Activated naive CD8-positive, alpha-beta T cell treated with anti-CD3 and anti-CD28 coated beads, Interleukin-2, amount 50 U/mL, for 16 hours (primary cell): Measurements from ENCODE around the gene SLC17A4.
"Not testable (repeated sequence)": the region's sequence is repeated elsewhere in the genome, so short reads cannot be mapped to it uniquely, and the experiment has no call there.

Experiments used
- DNase-seq: peaks from one replicate; pipeline ENCODE4 v3.0.0-alpha.2; 2020; ENCODE audit warnings: low read depth, low spot score

The SLC17A4 gene

GRCh38 chr6:25748601-25749517 lies 5.7 kb upstream of the SLC17A4 start:
- not testable (repeated sequence) for DNase-seq

- no peak for DNase-seq
Observed at GRCh38 chr6:25749837-25750236, 4.7 kb upstream of the SLC17A4 start.

GRCh38 chr6:25750906-25751305 lies 3.6 kb upstream of the SLC17A4 start:
- DNase-seq, result no peak

- DNase-seq, result no peak
Observed at GRCh38 chr6:25753079-25753478, 1.5 kb upstream of the SLC17A4 start.

GRCh38 chr6:25755483-25755882 lies 941 bp downstream of the SLC17A4 start:
- no peak for DNase-seq

GRCh38 chr6:25756382-25757363 lies 2.1 kb downstream of the SLC17A4 start:
- DNase-seq, result no peak

- DNase-seq, result no peak
Observed at GRCh38 chr6:25757936-25758642, 3.5 kb downstream of the SLC17A4 start.

GRCh38 chr6:25764611-25765010 lies 10.1 kb downstream of the SLC17A4 start:
- no peak for DNase-seq

- no peak for DNase-seq
Observed at GRCh38 chr6:25768566-25768965, 14.0 kb downstream of the SLC17A4 start.

- DNase-seq, result no peak
Observed at GRCh38 chr6:25769983-25770382, 15.4 kb downstream of the SLC17A4 start.

- no peak for DNase-seq
Observed at GRCh38 chr6:25774120-25774715, 19.7 kb downstream of the SLC17A4 start.

GRCh38 chr6:25777031-25777430 lies 22.5 kb downstream of the SLC17A4 start:
- no peak for DNase-seq

GRCh38 chr6:25777856-25778649 lies 23.5 kb downstream of the SLC17A4 start:
- no peak for DNase-seq

GRCh38 chr6:25781134-25781533 lies 26.6 kb downstream of the SLC17A4 start:
- no peak for DNase-seq

GRCh38 chr6:25787428-25787827 lies 32.9 kb downstream of the SLC17A4 start:
- DNase-seq, result no peak

GRCh38 chr6:25788305-25788922 lies 33.9 kb downstream of the SLC17A4 start:
- DNase-seq, result peak; percentile 2

GRCh38 chr6:25789475-25789874 lies 34.9 kb downstream of the SLC17A4 start:
- DNase-seq, result no peak

GRCh38 chr6:25792016-25792415 lies 37.5 kb downstream of the SLC17A4 start:
- DNase-seq, result no peak

GRCh38 chr6:25793970-25794369 lies 39.4 kb downstream of the SLC17A4 start:
- DNase-seq, result no peak

- DNase-seq, result no peak
Observed at GRCh38 chr6:25794784-25795183, 40.2 kb downstream of the SLC17A4 start.
